ENCODE measurements around the gene PGD.
A peak's percentile ranks its signal among the peaks of the same experiment; 100 is the strongest.

PGD gene

GRCh38 chr1:10379101-10379620, 19.7 kb upstream of the PGD start:
- H3K9ac ChIP-seq (ENCODE audit: low read length in 5 of 5): no peak overlapping the region
- H3K4me1 ChIP-seq (ENCODE audit: control insufficient read depth in 5 of 5, insufficient read depth in 5 of 5, low read length in 5 of 5): peaks cover 0 to 14% (median 7%) of the 10 kb centered on the region in 5 donors
- H3K9me3 ChIP-seq (ENCODE audit: control insufficient read depth in 5 of 5, low read length in 5 of 5): no peaks in the 10 kb centered on the region
- H3K27ac ChIP-seq (ENCODE audit: low read depth, low read length): no peak overlapping the region
- no peaks in the 10 kb centered on the region for H3K27me3 ChIP-seq (ENCODE audit: control insufficient read depth in 5 of 5, insufficient read depth in 4 of 5, low read length in 5 of 5)
- H3K4me3 ChIP-seq (ENCODE audit: low read depth in 1 of 5, low read length in 5 of 5): no peak overlapping the region
- peaks cover 8 to 53% (median 41%) of the 10 kb centered on the region in 5 donors for H3K36me3 ChIP-seq (ENCODE audit: control insufficient read depth in 5 of 5, insufficient read depth in 5 of 5, low read length in 5 of 5)

- Histone ChIP-seq H3K27ac (ENCODE audit: low read depth, low read length) (no peak overlapping the region), H3K36me3 (ENCODE audit: control insufficient read depth in 5 of 5, insufficient read depth in 5 of 5, low read length in 5 of 5) (peaks cover 6 to 51% (median 35%) of the 10 kb centered on the region in 5 donors)
Measured at GRCh38 chr1:10379676-10380075, 19.2 kb upstream of the PGD start.

GRCh38 chr1:10380594-10381275, 18.1 kb upstream of the PGD start:
- Histone ChIP-seq H3K9ac (ENCODE audit: low read length in 5 of 5) (no peak overlapping the region), H3K4me1 (ENCODE audit: control insufficient read depth in 5 of 5, insufficient read depth in 5 of 5, low read length in 5 of 5) (peaks cover 0 to 16% (median 6%) of the 10 kb centered on the region in 5 donors), H3K27ac (ENCODE audit: low read depth, low read length) (peak overlapping the region; percentile 12)

More at GRCh38 chr1:10379676-10380075, 19.2 kb upstream of the PGD start:
- Histone ChIP-seq H3K4me3 (ENCODE audit: low read depth in 1 of 5, low read length in 5 of 5) (no peak overlapping the region), H3K9me3 (ENCODE audit: control insufficient read depth in 5 of 5, low read length in 5 of 5) (no peaks in the 10 kb centered on the region), H3K27me3 (ENCODE audit: control insufficient read depth in 5 of 5, insufficient read depth in 4 of 5, low read length in 5 of 5) (no peaks in the 10 kb centered on the region), H3K4me1 (ENCODE audit: control insufficient read depth in 5 of 5, insufficient read depth in 5 of 5, low read length in 5 of 5) (peaks cover 0 to 14% (median 6%) of the 10 kb centered on the region in 5 donors), H3K9ac (ENCODE audit: low read length in 5 of 5) (no peak overlapping the region)

GRCh38 chr1:10383630-10384029, 15.2 kb upstream of the PGD start:
- H3K9me3 ChIP-seq (ENCODE audit: control insufficient read depth in 5 of 5, low read length in 5 of 5): no peaks in the 10 kb centered on the region
- H3K36me3 ChIP-seq (ENCODE audit: control insufficient read depth in 5 of 5, insufficient read depth in 5 of 5, low read length in 5 of 5): peaks cover 0 to 19% (median 9%) of the 10 kb centered on the region in 5 donors
- H3K9ac ChIP-seq (ENCODE audit: low read length in 5 of 5): no peak overlapping the region
- no peaks in the 10 kb centered on the region for H3K27me3 ChIP-seq (ENCODE audit: control insufficient read depth in 5 of 5, insufficient read depth in 4 of 5, low read length in 5 of 5)
- H3K4me3 ChIP-seq (ENCODE audit: low read depth in 1 of 5, low read length in 5 of 5): no peak overlapping the region
- peaks cover 13 to 37% (median 21%) of the 10 kb centered on the region in 5 donors for H3K4me1 ChIP-seq (ENCODE audit: control insufficient read depth in 5 of 5, insufficient read depth in 5 of 5, low read length in 5 of 5)
- no peak overlapping the region for H3K27ac ChIP-seq (ENCODE audit: low read depth, low read length)

More at GRCh38 chr1:10380594-10381275, 18.1 kb upstream of the PGD start:
- no peak overlapping the region for H3K4me3 ChIP-seq (ENCODE audit: low read depth in 1 of 5, low read length in 5 of 5)
- no peaks in the 10 kb centered on the region for H3K27me3 ChIP-seq (ENCODE audit: control insufficient read depth in 5 of 5, insufficient read depth in 4 of 5, low read length in 5 of 5)
- H3K36me3 ChIP-seq (ENCODE audit: control insufficient read depth in 5 of 5, insufficient read depth in 5 of 5, low read length in 5 of 5): peaks cover 6 to 42% (median 27%) of the 10 kb centered on the region in 5 donors
- no peaks in the 10 kb centered on the region for H3K9me3 ChIP-seq (ENCODE audit: control insufficient read depth in 5 of 5, low read length in 5 of 5)

- Histone ChIP-seq H3K9ac (ENCODE audit: low read length in 5 of 5) (no peak overlapping the region), H3K4me1 (ENCODE audit: control insufficient read depth in 5 of 5, insufficient read depth in 5 of 5, low read length in 5 of 5) (peaks cover 13 to 43% (median 27%) of the 10 kb centered on the region in 5 donors), H3K9me3 (ENCODE audit: control insufficient read depth in 5 of 5, low read length in 5 of 5) (no peaks in the 10 kb centered on the region), H3K36me3 (ENCODE audit: control insufficient read depth in 5 of 5, insufficient read depth in 5 of 5, low read length in 5 of 5) (peaks cover 0 to 13% (median 5%) of the 10 kb centered on the region in 5 donors), H3K27me3 (ENCODE audit: control insufficient read depth in 5 of 5, insufficient read depth in 4 of 5, low read length in 5 of 5) (no peaks in the 10 kb centered on the region), H3K27ac (ENCODE audit: low read depth, low read length) (no peak overlapping the region), H3K4me3 (ENCODE audit: low read depth in 1 of 5, low read length in 5 of 5) (no peak overlapping the region)
Measured at GRCh38 chr1:10384219-10384618, 14.6 kb upstream of the PGD start.

- no peaks in the 10 kb centered on the region for H3K9me3 ChIP-seq (ENCODE audit: control insufficient read depth in 5 of 5, low read length in 5 of 5)
- peak overlapping the region in 1 of 5 donors; percentile 10 for H3K4me3 ChIP-seq (ENCODE audit: low read depth in 1 of 5, low read length in 5 of 5)
- peak overlapping the region; percentile 84 for H3K27ac ChIP-seq (ENCODE audit: low read depth, low read length)
- peaks cover 0 to 7% (median 4%) of the 10 kb centered on the region in 5 donors for H3K36me3 ChIP-seq (ENCODE audit: control insufficient read depth in 5 of 5, insufficient read depth in 5 of 5, low read length in 5 of 5)
- H3K4me1 ChIP-seq (ENCODE audit: control insufficient read depth in 5 of 5, insufficient read depth in 5 of 5, low read length in 5 of 5): peaks cover 13 to 35% (median 26%) of the 10 kb centered on the region in 5 donors
- H3K27me3 ChIP-seq (ENCODE audit: control insufficient read depth in 5 of 5, insufficient read depth in 4 of 5, low read length in 5 of 5): no peaks in the 10 kb centered on the region
- peak overlapping the region in 3 of 5 donors; percentile 23 to 48 (median 24) for H3K9ac ChIP-seq (ENCODE audit: low read length in 5 of 5)
Measured at GRCh38 chr1:10386761-10387676, 11.8 kb upstream of the PGD start.

GRCh38 chr1:10387677-10388386, 11.0 kb upstream of the PGD start:
- peak overlapping the region; percentile 10 to 39 (median 27) for H3K4me3 ChIP-seq (ENCODE audit: low read depth in 1 of 5, low read length in 5 of 5)
- peaks cover 0 to 7% (median 2%) of the 10 kb centered on the region in 5 donors for H3K36me3 ChIP-seq (ENCODE audit: control insufficient read depth in 5 of 5, insufficient read depth in 5 of 5, low read length in 5 of 5)
- H3K4me1 ChIP-seq (ENCODE audit: control insufficient read depth in 5 of 5, insufficient read depth in 5 of 5, low read length in 5 of 5): peaks cover 13 to 35% (median 26%) of the 10 kb centered on the region in 5 donors
- no peaks in the 10 kb centered on the region for H3K9me3 ChIP-seq (ENCODE audit: control insufficient read depth in 5 of 5, low read length in 5 of 5)
- H3K27me3 ChIP-seq (ENCODE audit: control insufficient read depth in 5 of 5, insufficient read depth in 4 of 5, low read length in 5 of 5): no peaks in the 10 kb centered on the region
- peak overlapping the region in 4 of 5 donors; percentile 23 to 48 (median 34) for H3K9ac ChIP-seq (ENCODE audit: low read length in 5 of 5)
- H3K27ac ChIP-seq (ENCODE audit: low read depth, low read length): peak overlapping the region; percentile 84

GRCh38 chr1:10388387-10388715, 10.5 kb upstream of the PGD start:
- peak overlapping the region; percentile 84 for H3K27ac ChIP-seq (ENCODE audit: low read depth, low read length)
- no peaks in the 10 kb centered on the region for H3K9me3 ChIP-seq (ENCODE audit: control insufficient read depth in 5 of 5, low read length in 5 of 5)
- H3K4me1 ChIP-seq (ENCODE audit: control insufficient read depth in 5 of 5, insufficient read depth in 5 of 5, low read length in 5 of 5): peaks cover 13 to 35% (median 26%) of the 10 kb centered on the region in 5 donors
- H3K27me3 ChIP-seq (ENCODE audit: control insufficient read depth in 5 of 5, insufficient read depth in 4 of 5, low read length in 5 of 5): no peaks in the 10 kb centered on the region
- peak overlapping the region in 4 of 5 donors; percentile 10 to 34 (median 23) for H3K4me3 ChIP-seq (ENCODE audit: low read depth in 1 of 5, low read length in 5 of 5)
- peak overlapping the region in 2 of 5 donors; percentile 34 to 66 for H3K9ac ChIP-seq (ENCODE audit: low read length in 5 of 5)
- H3K36me3 ChIP-seq (ENCODE audit: control insufficient read depth in 5 of 5, insufficient read depth in 5 of 5, low read length in 5 of 5): peaks cover 0 to 6% (median 0%) of the 10 kb centered on the region in 5 donors

GRCh38 chr1:10389271-10389973, 9.4 kb upstream of the PGD start:
- H3K27ac ChIP-seq (ENCODE audit: low read depth, low read length): peak overlapping the region; percentile 84

More at GRCh38 chr1:10389271-10389973, 9.4 kb upstream of the PGD start:
- Histone ChIP-seq H3K9ac (ENCODE audit: low read length in 5 of 5) (peak overlapping the region in 2 of 5 donors; percentile 21 to 66), H3K36me3 (ENCODE audit: control insufficient read depth in 5 of 5, insufficient read depth in 5 of 5, low read length in 5 of 5) (peaks cover 0 to under 1% (median 0%) of the 10 kb centered on the region in 5 donors), H3K4me3 (ENCODE audit: low read depth in 1 of 5, low read length in 5 of 5) (no peak overlapping the region), H3K27me3 (ENCODE audit: control insufficient read depth in 5 of 5, insufficient read depth in 4 of 5, low read length in 5 of 5) (no peaks in the 10 kb centered on the region), H3K4me1 (ENCODE audit: control insufficient read depth in 5 of 5, insufficient read depth in 5 of 5, low read length in 5 of 5) (peaks cover 13 to 35% (median 26%) of the 10 kb centered on the region in 5 donors), H3K9me3 (ENCODE audit: control insufficient read depth in 5 of 5, low read length in 5 of 5) (peaks cover 0 to 4% (median 0%) of the 10 kb centered on the region in 5 donors)
